ENCODE measurements around the gene TLR8.

GRCh38 chrX:12972243-12972642 is 65.8 kb downstream of the TLR8 start:
- TF ChIP-seq CTCF (IDR thresholded peaks at IDR 0.05 in 4 of 5, conservative IDR thresholded peaks at IDR 0.05 in 1 of 5) (no peak), POLR2A (IDR thresholded peaks at IDR 0.05) (no peak)
